Measurements from ENCODE around the gene ADGRB3. TPM values are rescaled to one million over a fixed set of nuclear protein-coding genes. Genes with fewer than 3 reads are reported as not detected.
"Not testable (repeated sequence)": the region's sequence is repeated elsewhere in the genome, so short reads cannot be mapped to it uniquely, and the experiment has no call there.

The ADGRB3 gene
- polyA plus RNA-seq, 1 donor: 5.9 TPM

DNA sequence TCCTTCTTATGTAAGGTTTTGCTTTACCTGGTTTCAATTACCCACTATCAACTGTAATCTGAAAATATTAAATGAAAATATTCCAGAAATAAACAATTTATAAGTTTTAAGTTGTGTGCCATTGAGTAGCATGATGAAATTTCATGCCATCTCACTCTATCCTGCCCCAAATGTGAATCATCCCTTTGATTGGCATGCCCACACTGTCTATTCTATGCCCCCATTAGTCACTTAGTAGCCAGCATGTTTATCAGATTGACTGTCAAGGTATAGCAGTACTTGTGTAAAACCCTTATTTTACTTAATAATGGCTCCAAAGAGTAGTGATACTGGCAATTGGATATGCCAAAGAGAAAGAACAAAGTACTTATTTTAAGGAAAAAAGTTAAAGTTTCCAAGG, 403.8 kb downstream of the ADGRB3 start:
- DNase-seq: no peak

DNA sequence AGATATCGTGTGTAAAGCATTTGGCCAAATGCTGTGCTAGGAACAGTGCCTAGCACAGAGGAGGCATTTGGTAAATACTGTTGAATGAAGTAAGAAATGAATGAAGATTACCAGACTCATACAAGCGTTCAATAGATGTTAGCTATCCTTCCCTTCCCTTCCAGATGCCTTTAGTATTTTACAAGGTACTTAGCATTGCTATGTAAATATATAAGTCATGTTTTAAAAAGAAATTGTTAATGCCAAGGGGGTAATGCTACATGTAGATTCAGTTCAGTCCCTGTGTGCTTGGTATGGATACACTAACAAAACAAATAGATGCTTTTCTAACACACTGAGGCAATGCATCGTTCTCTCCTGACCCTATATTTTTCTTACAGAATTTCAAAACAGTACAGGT, 407.2 kb downstream of the ADGRB3 start:
- DNase-seq: no peak

DNA sequence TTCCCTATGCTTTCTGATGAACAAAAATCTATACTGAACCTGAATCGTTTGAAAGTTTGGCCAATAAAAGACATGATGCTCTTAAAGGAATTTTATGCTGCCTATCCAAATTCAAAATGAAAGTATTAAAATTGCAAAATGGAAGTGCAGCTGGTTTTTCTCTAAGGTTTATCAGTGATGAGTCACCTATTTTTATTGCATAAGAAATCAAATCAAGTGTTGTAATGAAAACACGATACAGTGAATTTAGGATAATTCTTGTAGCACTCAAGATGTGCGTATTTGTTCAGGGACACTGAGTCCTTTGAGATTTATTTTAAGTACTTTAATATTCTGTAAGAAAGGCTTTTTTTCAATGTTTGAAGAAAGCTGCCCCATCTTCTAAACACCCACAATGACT, 409.5 kb downstream of the ADGRB3 start:
- DNase-seq: no peak

DNA sequence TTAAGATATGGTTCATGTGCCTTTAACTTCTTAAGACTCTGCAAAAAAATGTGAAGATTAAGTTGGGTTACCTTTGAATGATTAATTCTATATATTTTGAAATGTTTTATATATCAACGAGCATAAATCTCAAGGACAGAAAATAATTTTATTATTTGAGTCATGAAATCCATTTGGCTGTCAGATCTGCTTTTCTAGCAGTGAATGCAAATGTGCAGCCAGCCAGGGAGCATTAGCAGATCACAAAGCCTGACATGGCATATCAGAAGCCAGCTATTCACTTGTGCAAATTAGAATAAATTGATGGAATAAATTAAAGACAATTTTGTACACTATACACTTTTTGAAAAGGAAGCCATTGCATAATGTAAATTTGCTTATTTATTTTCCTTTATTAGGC, 424.3 kb downstream of the ADGRB3 start:
- DNase-seq: no peak

DNA sequence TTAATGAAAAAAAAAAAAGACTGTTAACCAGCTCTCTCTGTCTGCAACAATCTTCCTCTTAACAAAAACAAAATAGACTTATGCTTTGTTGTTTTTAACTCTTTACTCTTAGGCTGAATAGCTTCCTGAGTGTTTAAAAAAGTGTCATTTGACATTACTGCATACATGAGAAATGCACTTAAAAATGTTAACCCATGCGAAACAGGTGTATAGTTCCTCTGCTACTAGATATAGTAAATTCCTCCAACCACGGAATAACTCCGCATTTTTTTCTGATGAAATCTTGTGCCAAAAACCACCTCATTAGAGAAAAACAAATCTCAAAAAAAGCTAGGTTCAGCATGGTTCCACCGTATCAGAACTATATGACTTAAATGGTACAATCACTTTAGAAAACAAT, 426.0 kb downstream of the ADGRB3 start:
- DNase-seq: no peak

DNA sequence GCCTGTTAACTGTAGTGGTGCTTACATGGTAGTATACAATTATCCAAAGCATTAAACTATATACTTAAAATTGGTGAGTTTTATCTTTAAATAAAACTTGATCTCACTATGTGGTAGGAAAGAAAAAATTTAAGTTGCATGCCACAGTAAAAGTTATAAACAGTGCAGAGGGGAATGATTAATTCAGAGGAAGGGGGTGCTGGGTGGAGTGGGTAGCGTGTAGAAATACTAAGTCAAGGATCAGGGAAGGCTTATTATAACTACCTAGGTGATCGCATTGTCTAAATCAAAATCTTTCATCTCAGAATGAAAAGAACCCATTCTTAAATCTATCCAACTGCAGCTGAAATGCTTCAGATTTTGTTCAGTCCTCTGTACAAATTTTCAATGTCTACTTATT, 428.3 kb downstream of the ADGRB3 start:
- no peak for DNase-seq

DNA sequence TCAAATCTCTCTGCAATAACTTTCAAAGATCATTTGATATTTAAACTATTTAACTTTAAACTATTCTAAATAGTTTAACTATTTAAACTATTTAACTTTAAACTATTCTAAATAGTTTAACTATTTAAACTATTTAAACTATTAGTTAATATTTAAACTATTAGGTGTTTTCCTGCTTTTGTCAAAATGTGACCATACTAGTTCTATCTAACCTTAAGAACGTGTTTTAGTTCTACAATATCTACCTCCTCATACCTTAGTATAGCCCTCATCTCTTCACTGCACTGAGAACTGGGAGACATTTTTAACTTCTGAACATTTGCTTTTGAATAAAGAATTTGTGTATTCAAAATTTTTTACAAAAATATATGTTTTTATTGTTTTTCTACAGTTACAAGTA, 429.1 kb downstream of the ADGRB3 start:
- DNase-seq: no peak

DNA sequence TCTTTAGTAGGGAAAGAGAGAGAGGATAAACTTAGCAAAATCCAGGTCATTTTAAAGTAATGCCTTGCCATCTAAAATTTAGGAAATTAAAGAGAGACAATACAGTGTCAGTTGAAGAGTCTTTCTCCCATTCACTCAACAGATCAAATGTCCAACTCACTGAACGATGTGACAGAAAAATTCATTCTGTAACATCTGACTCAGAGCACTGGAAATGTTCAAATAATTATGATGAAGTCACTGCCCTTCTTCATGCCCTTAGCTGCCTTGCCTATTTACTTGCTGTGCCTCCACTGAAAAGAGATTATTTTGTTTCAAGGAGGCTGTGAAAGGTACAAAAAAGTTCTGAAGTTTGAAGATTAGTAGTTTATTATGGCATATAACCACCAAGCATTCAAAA, 434.8 kb downstream of the ADGRB3 start:
- no peak for DNase-seq

DNA sequence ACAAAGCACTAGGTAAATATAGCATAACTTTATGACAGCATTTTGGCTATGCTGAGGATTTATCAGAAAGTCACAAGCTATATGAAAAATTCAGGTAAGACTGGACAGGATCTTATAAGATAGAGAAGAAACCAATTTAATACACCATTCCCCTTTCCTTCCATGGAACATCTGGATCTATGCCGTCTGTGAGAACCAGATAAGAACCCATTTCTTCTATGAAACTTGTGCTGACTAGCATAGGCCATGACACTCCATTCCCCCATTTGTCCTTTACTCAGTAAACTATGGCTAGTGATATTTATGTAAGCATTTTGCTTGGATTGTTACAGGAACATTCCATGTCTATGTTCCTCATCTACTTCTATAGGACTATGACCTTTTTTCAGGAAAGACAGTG, 437.7 kb downstream of the ADGRB3 start:
- no peak for DNase-seq

DNA sequence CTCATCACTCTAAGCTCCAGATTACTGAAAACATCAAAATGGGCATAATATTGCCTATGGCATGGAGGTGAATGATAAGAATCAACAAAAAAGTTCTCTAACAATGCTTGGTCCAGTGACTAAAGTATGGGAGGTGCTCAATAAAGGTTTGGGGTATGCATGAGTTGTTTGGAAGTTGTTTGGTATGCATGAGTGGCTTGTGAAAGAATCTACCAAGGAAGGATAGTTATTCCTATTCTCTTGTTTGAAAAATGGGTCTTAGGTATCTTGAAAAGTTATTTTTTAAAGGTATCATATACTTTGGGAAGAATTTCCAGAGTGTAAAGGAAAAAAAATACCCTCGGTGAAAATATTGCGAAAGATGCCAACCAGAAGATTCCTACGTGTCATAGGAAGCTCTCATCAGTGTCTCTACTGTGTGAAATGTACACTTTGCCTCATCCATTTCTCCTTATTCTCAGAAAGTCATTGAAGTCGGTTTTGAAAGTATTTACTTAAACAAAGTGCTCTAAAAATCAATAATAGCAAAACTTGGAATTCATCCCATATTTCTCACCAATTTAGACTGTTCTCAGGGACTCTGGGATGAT, 449.8 kb downstream of the ADGRB3 start:
- no peak for DNase-seq

DNA sequence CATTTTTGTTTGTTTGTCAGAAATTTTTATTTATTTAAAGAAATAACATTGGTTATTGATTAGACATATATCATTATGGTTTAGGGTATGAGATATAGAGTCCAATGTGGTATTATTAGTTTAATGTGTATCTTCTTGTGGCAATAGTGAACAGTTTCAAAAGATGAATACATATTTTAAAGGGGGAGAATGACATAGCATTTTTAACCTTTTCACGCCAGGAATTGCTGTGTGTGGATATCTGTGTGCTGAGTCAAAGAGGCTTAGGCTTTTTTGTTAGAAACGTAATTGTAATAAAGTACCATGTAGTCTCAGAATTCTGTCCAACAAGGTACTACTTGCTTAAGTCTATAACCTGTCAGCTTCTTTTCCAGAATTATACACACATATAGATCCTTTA, 451.6 kb downstream of the ADGRB3 start:
- no peak for DNase-seq

DNA sequence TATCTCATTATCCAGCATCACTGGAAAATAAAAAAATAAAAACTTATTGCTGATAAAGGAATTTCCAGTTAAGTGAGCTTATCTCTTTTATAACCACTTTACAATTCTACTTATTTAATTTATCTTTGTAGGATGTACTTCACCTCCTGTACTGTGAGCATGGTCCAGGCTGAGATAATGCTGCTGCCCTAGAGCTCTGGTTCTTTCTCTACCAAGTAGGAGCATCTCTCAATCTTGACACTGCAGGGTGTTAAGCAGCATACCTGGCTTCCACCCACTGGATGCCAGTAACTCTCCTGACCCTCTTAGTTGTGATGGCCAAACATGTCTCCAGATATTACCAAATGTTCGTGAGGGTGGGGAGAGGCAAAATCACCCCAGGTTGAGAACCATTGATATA, 454.5 kb downstream of the ADGRB3 start:
- no peak for DNase-seq

DNA sequence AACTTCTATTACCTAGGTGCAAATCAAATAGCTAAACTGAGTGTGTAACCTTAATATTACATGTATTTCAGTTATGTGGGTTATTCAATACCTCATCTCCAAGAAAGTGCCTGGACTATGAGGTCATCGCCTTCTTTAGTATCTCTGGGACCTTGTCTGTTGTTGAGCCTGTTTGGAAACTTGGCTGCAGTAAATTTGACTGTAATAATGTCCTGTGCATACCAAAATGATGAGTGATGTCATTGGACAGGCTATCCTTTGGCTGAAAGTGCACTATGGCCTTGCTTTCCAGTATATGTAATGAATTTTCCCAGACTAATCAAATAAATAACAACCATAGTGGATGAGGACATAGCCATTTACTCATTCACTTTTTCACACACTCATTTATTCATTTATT, 455.1 kb downstream of the ADGRB3 start:
- DNase-seq: no peak

DNA sequence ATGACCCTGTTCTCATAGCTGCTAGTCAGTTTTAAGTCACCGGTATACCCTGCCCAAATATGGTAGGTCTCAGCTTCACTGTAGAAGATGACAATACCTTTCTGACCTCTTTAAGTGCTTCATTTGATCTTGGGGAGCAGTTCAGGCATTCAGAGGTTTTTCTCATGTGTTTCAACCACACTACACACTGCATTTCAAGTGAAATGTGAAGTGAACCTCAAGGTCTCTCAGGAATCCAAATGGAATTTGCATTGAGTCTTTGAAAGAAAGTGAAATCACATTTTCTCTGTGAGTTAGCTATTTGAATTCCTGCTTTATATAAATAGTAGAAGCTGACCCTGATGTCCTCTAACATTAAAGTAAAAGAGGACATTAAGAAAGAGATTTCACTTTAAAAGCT, 461.6 kb downstream of the ADGRB3 start:
- DNase-seq: no peak

DNA sequence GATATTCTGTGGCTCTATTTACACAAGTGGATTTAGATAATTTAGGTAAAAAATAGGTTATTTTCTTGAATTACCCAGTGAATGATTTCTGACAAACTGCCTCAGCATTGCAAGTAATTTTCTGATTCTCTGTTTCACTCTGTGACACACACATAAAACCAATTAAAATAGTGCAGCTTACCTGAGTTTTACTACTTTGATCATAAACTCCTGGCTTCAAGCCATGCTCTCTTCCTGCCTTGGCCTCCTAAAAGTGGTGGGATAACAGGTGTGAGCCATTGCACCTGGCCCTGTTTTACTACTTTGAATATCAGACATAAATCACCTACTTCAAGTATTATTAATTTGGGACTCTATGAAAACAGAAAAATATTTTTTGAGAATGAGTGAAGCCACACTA, 462.9 kb downstream of the ADGRB3 start:
- no peak for DNase-seq

DNA sequence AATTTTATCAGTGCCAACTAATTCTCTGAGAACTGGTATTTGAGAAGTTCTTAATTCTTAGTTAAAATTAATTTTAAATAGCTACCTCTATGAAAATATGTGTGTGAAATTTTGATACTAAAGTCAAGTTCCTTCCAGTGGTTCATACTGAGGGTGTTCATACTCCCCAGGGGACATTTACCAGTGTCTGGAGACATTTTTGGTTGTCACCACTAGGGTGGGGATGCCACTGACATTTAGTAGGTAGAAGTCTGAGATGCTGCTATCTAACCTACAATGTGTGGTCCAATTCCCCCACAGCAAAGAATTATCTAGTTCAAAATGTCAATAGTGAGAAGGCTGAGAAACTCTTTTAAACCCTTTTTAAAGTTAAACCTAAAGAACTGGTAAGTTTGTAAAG, 463.8 kb downstream of the ADGRB3 start:
- DNase-seq: no peak

DNA sequence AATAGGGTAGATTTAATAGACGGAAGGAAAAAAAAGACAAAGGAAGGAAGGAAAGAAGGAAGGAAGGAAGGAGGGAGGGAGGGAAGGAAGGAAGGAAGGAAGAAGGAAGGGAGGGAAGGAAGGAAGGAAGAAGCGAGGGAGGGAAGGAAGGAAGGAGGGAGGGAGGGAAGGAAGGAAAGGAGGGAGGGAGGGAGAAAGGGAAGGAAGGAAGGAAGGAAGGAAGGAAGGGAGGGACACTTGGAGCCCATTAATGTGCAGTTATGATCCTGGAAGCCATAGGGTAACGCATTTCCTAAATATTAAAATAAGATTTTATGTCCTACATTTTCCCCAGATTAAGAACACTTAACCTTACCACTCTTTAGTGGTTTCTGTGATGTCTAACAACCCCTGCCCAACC, 465.7 kb downstream of the ADGRB3 start:
- no peak for DNase-seq

DNA sequence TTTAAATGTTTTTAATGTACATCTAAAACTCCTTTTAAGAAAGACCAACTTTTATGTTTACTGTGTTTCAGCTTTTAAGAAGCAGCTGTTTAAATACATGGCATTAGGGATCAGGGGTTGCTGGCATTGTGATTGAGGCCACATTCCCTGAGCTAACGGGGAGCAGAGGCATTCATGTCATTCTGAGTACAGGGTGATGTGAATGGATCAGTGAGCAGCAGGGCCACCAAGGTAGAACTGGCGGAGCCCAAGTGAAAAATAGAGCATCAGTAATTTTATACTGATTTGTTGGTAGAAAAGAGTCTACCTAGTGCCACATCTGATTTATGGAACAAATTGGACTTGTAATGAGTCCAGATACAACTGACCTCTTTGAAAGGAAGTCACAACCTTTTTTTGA, 467.3 kb downstream of the ADGRB3 start:
- DNase-seq: no peak

DNA sequence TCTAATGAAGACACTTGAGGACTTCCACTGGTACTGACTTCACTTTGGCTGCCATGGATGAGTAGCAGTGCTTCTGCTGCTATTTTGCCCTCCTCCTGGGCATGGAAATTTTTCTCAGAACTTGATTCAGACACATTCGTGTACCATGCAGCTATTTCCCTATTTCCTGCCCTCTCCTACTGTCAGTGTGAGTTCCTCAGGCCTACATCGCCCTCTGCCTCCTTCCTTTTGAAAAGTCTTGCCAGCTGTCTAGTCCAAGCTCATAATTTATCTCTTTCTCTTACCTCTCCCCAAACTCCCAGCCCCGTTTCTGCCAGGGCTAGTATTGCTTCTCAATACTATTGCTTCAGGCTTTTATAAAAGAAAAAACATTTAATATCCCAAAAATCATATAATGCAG, 470.2 kb downstream of the ADGRB3 start:
- no peak for DNase-seq

DNA sequence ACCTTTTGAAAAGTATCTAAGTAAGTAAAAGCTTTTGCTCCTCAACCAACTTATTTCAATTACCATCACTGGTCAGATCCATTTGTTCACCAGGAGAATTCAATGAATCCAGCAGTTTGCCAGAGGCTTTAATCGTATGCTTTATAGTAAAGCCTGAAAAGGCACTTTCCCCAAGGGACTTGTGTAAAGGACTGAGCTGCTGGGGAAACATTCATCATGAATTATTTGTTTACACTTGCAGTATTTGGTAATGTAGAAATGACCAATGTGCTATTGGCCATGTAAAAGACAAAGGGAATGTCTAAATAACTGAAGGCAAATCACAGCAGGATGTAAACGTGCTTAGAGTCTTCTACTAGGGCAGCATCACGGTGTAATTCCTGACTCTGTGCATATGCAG, 471.4 kb downstream of the ADGRB3 start:
- DNase-seq: no peak

DNA sequence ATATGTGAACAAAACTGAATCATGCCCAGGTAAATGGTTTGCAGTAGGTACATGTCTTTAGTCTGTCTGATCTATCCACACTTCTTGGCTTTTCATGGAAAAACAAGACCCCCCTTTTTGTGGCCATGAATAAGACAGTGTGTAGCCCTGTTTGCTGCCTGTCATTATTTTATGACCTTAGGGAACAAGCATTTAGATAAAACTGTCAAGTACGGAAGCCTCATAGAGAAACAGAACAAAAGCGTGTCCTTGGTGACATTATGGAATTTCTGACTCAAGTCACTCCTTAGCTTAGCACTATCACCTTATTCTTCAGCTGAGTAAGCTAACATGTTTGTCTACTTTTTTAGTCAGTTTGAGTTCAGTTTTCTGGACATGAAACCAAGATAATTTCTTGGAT, 476.2 kb downstream of the ADGRB3 start:
- no peak for DNase-seq

DNA sequence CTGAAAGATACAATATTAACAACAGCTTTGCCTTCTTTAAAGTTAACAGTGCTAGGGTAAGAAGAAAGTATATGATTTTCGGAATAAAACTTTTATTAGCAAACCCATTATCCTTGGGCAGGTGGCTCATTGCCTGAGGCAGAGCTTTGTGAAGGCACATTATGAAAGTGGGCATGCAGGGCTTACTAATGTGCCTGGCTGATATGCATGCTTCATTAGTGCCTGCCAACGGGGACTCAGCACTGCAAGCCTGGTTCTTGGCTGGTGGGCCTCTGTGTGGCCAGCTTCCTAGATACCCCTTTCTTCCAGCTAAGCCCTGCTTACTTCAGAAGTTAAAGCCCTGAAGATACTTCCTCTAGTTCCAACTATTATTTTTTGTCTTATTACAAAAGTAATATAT, 481.6 kb downstream of the ADGRB3 start:
- no peak for DNase-seq

DNA sequence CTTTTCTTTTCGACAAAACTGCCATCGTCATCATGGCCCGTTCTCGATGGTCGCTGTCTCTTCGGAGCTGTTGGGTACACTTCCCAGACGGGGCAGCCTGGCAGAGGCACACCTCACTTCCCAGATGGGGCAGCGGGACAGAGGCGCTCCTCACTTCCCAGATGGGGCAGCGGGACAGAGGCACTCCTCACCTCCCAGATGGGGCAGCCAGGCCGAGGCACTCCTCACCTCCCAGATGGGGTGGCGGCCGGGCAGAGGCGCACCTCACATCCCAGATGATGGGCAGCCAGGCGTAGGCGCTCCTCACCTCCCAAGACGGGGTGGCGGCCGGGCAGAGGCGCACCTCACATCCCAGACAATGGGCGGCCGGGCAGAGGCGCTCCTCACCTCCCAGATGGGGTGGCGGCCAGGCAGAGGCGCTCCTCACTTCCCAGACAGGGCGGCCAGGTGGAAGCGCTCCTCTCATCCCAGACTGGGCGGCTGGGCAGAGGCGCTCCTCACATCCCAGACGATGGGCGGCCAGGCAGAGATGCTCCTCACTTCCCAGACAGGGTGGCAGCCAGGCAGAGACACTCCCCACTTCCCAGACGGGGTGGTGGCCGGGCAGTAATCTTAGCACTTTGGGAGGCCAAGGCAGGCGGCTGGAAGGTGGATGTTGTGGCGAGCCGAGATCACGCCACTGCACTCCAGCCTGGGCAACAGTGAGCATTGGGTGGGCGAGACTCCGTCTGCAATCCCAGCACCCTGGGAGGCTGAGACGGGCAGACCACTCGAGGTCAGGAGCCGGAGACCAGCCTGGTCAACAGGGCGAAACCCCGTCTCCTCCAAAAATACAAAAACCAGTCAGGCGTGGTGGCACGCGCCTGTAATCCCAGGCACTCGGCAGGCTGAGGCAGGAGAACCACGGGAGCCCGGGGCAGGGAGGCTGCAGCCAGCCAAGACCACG, 486.7 kb downstream of the ADGRB3 start:
- not testable (repeated sequence) for DNase-seq

DNA sequence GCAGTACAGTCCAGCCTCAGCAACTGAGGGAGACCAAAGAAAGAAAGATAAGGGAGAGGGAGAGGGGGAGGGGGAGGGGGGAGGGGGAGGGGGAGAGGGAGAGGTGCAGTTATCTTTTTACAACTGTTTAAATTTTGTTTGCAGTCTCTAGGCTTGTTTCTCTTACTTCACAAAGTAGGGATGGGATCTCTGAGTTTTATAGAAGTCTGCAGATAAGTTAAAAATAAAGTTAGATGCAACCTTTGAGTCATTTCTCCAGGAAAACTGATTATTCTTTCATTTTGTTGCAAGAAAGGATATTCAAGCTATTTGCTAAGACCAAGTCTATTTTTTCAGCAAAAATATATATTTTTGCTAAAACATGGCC, 487.3 kb downstream of the ADGRB3 start:
- no peak for DNase-seq
